Activated T-helper 2 cell treated with anti-CD3 and anti-CD28 coated beads, Interferon-gamma antibody, Interleukin-2, Interleukin-4, amounts not matched to agents 10 μg/mL and 5 μg/mL and 100 μg/mL, durations not matched to agents 14 hours and 24 hours and 36 hours (primary cell): ENCODE measurements around the gene TMEM178A. TPM values are rescaled to one million over a fixed set of nuclear protein-coding genes. Genes with fewer than 3 reads are reported as not detected.

Experiments used
- DNase-seq: peaks from one replicate; pipeline ENCODE4 v3.0.0; 2021; ENCODE audit warnings: low spot score
- H3K27ac Mint-ChIP-seq: one replicate; pipeline ENCODE4 v1.8.0; 2021; ENCODE audit warnings: mixed read lengths
- H3K27me3 Mint-ChIP-seq: one replicate; pipeline ENCODE4 v1.8.0; 2021; ENCODE audit warnings: low read depth, mixed read lengths
- H3K36me3 Mint-ChIP-seq: one replicate; pipeline ENCODE4 v1.8.0; 2021; ENCODE audit warnings: low read depth, mixed read lengths
- H3K4me1 Mint-ChIP-seq: one replicate; pipeline ENCODE4 v1.8.0; 2021; ENCODE audit warnings: low read depth, mixed read lengths
- H3K4me3 Mint-ChIP-seq: one replicate; pipeline ENCODE4 v1.8.0; 2021; ENCODE audit warnings: low read depth, mild to moderate bottlenecking, moderate library complexity, mixed read lengths
- H3K9me3 Mint-ChIP-seq: one replicate; pipeline ENCODE4 v1.8.0; 2021; ENCODE audit warnings: mixed read lengths
- intact Hi-C: fragments of 100-400 bp; cut with micrococcal nuclease; formaldehyde crosslinking; loops from one replicate; pipeline ENCODE4 v1.15.1; 2023
- total RNA-seq: library from RNA; stranded (reverse); gene quantifications from 2 replicates; pipeline ENCODE4 v1.2.3, GENCODE V29; 2022

The TMEM178A gene
- total RNA-seq, 1 donor from 2014 or later = 0.23 TPM

- Mint-ChIP-seq H3K4me3 (no peak overlapping the region), H3K36me3 (no peaks in the 10 kb centered on the region), H3K4me1 (no peaks in the 10 kb centered on the region), H3K9me3 (no peaks in the 10 kb centered on the region), H3K27me3 (peaks cover 7% of the 10 kb centered on the region), H3K27ac (no peak overlapping the region)
- intact Hi-C loops = no loop called here
- no peak for DNase-seq
Observed at GRCh38 chr2:39632876-39633275, 32.8 kb upstream of the TMEM178A start.

GRCh38 chr2:39636306-39636705, 29.4 kb upstream of the TMEM178A start:
- intact Hi-C loops = no loop called here
- DNase-seq = no peak
- Mint-ChIP-seq H3K27me3 (peaks cover 7% of the 10 kb centered on the region), H3K9me3 (no peaks in the 10 kb centered on the region), H3K4me3 (no peak overlapping the region), H3K4me1 (no peaks in the 10 kb centered on the region), H3K27ac (no peak overlapping the region), H3K36me3 (no peaks in the 10 kb centered on the region)

GRCh38 chr2:39638581-39638980, 27.1 kb upstream of the TMEM178A start:
- no peaks in the 10 kb centered on the region for H3K9me3 Mint-ChIP-seq
- DNase-seq = no peak
- H3K4me3 Mint-ChIP-seq = no peak overlapping the region
- peaks cover 7% of the 10 kb centered on the region for H3K27me3 Mint-ChIP-seq
- H3K36me3 Mint-ChIP-seq = no peaks in the 10 kb centered on the region
- no peak overlapping the region for H3K27ac Mint-ChIP-seq
- H3K4me1 Mint-ChIP-seq = no peaks in the 10 kb centered on the region
- intact Hi-C loops = no loop called here

GRCh38 chr2:39640107-39640506, 25.6 kb upstream of the TMEM178A start:
- intact Hi-C loops = loop anchor here (10.0 kb wide), 1 partner anchor 125 kb away; no protein-coding TSS in a partner anchor
- Mint-ChIP-seq H3K36me3 (no peaks in the 10 kb centered on the region), H3K4me3 (no peak overlapping the region), H3K9me3 (no peaks in the 10 kb centered on the region), H3K27me3 (peaks cover 7% of the 10 kb centered on the region), H3K4me1 (no peaks in the 10 kb centered on the region), H3K27ac (no peak overlapping the region)
- DNase-seq = no peak

- peaks cover 4% of the 10 kb centered on the region for H3K27me3 Mint-ChIP-seq
- no peaks in the 10 kb centered on the region for H3K9me3 Mint-ChIP-seq
- no peaks in the 10 kb centered on the region for H3K36me3 Mint-ChIP-seq
- no peak overlapping the region for H3K27ac Mint-ChIP-seq
- intact Hi-C loops = loop anchor here (10.0 kb wide), 1 partner anchor 126 kb away; no protein-coding TSS in a partner anchor
- no peaks in the 10 kb centered on the region for H3K4me1 Mint-ChIP-seq
- DNase-seq = no peak
- no peak overlapping the region for H3K4me3 Mint-ChIP-seq
Observed at GRCh38 chr2:39640681-39641080, 25.0 kb upstream of the TMEM178A start.

- intact Hi-C loops = loop anchor here (10.0 kb wide), 1 partner anchor 127 kb away; no protein-coding TSS in a partner anchor
- H3K4me3 Mint-ChIP-seq = no peak overlapping the region
- H3K27me3 Mint-ChIP-seq = no peaks in the 10 kb centered on the region
- no peaks in the 10 kb centered on the region for H3K9me3 Mint-ChIP-seq
- H3K27ac Mint-ChIP-seq = no peak overlapping the region
- no peaks in the 10 kb centered on the region for H3K4me1 Mint-ChIP-seq
- no peaks in the 10 kb centered on the region for H3K36me3 Mint-ChIP-seq
- no peak for DNase-seq
Observed at GRCh38 chr2:39641635-39642034, 24.1 kb upstream of the TMEM178A start.

GRCh38 chr2:39642051-39642718, 23.5 kb upstream of the TMEM178A start:
- H3K4me1 Mint-ChIP-seq = no peaks in the 10 kb centered on the region
- intact Hi-C loops = loop anchor here (10.0 kb wide), 1 partner anchor 127 kb away; no protein-coding TSS in a partner anchor
- no peak for DNase-seq
- no peak overlapping the region for H3K4me3 Mint-ChIP-seq
- H3K27ac Mint-ChIP-seq = no peak overlapping the region
- H3K9me3 Mint-ChIP-seq = no peaks in the 10 kb centered on the region
- no peaks in the 10 kb centered on the region for H3K36me3 Mint-ChIP-seq
- H3K27me3 Mint-ChIP-seq = no peaks in the 10 kb centered on the region

GRCh38 chr2:39645826-39646225, 19.9 kb upstream of the TMEM178A start:
- Mint-ChIP-seq H3K9me3 (no peaks in the 10 kb centered on the region), H3K27me3 (no peaks in the 10 kb centered on the region), H3K27ac (no peak overlapping the region), H3K4me3 (no peak overlapping the region), H3K36me3 (no peaks in the 10 kb centered on the region), H3K4me1 (no peaks in the 10 kb centered on the region)
- intact Hi-C loops = loop anchor here (10.0 kb wide), 1 partner anchor 131 kb away; no protein-coding TSS in a partner anchor
- DNase-seq = no peak

- Mint-ChIP-seq H3K4me1 (no peaks in the 10 kb centered on the region), H3K4me3 (no peak overlapping the region), H3K27ac (no peak overlapping the region), H3K36me3 (no peaks in the 10 kb centered on the region), H3K27me3 (no peaks in the 10 kb centered on the region), H3K9me3 (no peaks in the 10 kb centered on the region)
- DNase-seq = no peak
- intact Hi-C loops = loop anchor here (10.0 kb wide), 1 partner anchor 131 kb away; no protein-coding TSS in a partner anchor
Observed at GRCh38 chr2:39646267-39646666, 19.4 kb upstream of the TMEM178A start.

GRCh38 chr2:39647104-39647765, 18.5 kb upstream of the TMEM178A start:
- Mint-ChIP-seq H3K36me3 (no peaks in the 10 kb centered on the region), H3K4me1 (no peaks in the 10 kb centered on the region), H3K9me3 (no peaks in the 10 kb centered on the region), H3K27ac (no peak overlapping the region), H3K4me3 (no peak overlapping the region), H3K27me3 (no peaks in the 10 kb centered on the region)
- intact Hi-C loops = loop anchor here (10.0 kb wide), 1 partner anchor 132 kb away; no protein-coding TSS in a partner anchor
- DNase-seq = no peak

GRCh38 chr2:39648580-39648979, 17.1 kb upstream of the TMEM178A start:
- no peak overlapping the region for H3K27ac Mint-ChIP-seq
- intact Hi-C loops = loop anchor here (10.0 kb wide), 1 partner anchor 134 kb away; no protein-coding TSS in a partner anchor
- no peaks in the 10 kb centered on the region for H3K4me1 Mint-ChIP-seq
- H3K36me3 Mint-ChIP-seq = no peaks in the 10 kb centered on the region
- H3K27me3 Mint-ChIP-seq = peaks cover 1% of the 10 kb centered on the region
- no peak for DNase-seq
- no peak overlapping the region for H3K4me3 Mint-ChIP-seq
- no peaks in the 10 kb centered on the region for H3K9me3 Mint-ChIP-seq

- no peak for DNase-seq
- no peaks in the 10 kb centered on the region for H3K36me3 Mint-ChIP-seq
- H3K4me3 Mint-ChIP-seq = no peak overlapping the region
- H3K4me1 Mint-ChIP-seq = no peaks in the 10 kb centered on the region
- H3K27me3 Mint-ChIP-seq = peaks cover 4% of the 10 kb centered on the region
- no peaks in the 10 kb centered on the region for H3K9me3 Mint-ChIP-seq
- H3K27ac Mint-ChIP-seq = no peak overlapping the region
- intact Hi-C loops = loop anchor here (10.0 kb wide), 1 partner anchor 135 kb away; no protein-coding TSS in a partner anchor
Observed at GRCh38 chr2:39649511-39649910, 16.2 kb upstream of the TMEM178A start.

- no peak overlapping the region for H3K27ac Mint-ChIP-seq
- H3K4me3 Mint-ChIP-seq = no peak overlapping the region
- H3K27me3 Mint-ChIP-seq = peaks cover 4% of the 10 kb centered on the region
- no peaks in the 10 kb centered on the region for H3K36me3 Mint-ChIP-seq
- no peaks in the 10 kb centered on the region for H3K4me1 Mint-ChIP-seq
- intact Hi-C loops = no loop called here
- H3K9me3 Mint-ChIP-seq = no peaks in the 10 kb centered on the region
- no peak for DNase-seq
Observed at GRCh38 chr2:39650468-39650867, 15.2 kb upstream of the TMEM178A start.
